Prostate gland (tissue), 2 donors: Measurements from ENCODE around the gene PDE8A. TPM values are rescaled to one million over a fixed set of nuclear protein-coding genes. Genes with fewer than 3 reads are reported as not detected.

Experiments
- DNase-seq: peaks from one replicate; pipeline ENCODE4 v3.0.0-alpha.2; 2019; ENCODE audit warnings: low spot score
- H3K27ac ChIP-seq, 2 donors: fragments of 200-600 bp; sonication (generic); 2 replicates each; pipeline ENCODE4 v1.5.1; 2017 to 2019
- H3K27me3 ChIP-seq: fragments of 200-600 bp; sonication (generic); replicated peaks from 2 replicates; pipeline ENCODE4 v1.5.1; 2019; ENCODE audit not compliant: insufficient read depth
- H3K36me3 ChIP-seq, 2 donors: fragments of 200-600 bp; sonication (generic); 1 replicate in 1 of 2; 2 replicates in 1 of 2; pipeline versions ENCODE4 v1.5.1 to v1.8.1; 2017 to 2019
- H3K4me1 ChIP-seq: fragments of 200-600 bp; sonication (generic); replicated peaks from 2 replicates; pipeline ENCODE4 v1.5.1; 2019
- H3K4me3 ChIP-seq, 2 donors: fragments of 200-600 bp; sonication (generic); 2 replicates each; pipeline ENCODE4 v1.5.1; 2017 to 2019
- H3K9me3 ChIP-seq: fragments of 200-600 bp; sonication (generic); 2 replicates; pipeline ENCODE4 v1.5.1; 2017
- CTCF ChIP-seq, 4 experiments: fragments of 200-600 bp in 2 of 4; fragments of 450-650 bp in 2 of 4; sonication (generic) in 2 of 4; IDR thresholded peaks; 1 replicate in 3 of 4; 2 replicates in 1 of 4; pipeline ENCODE4 v1.5.1; 2016 to 2019; ENCODE audit warnings: antibody characterized with exemption in 4 of 4, mild to moderate bottlenecking in 2 of 4, moderate library complexity in 2 of 4
- POLR2A ChIP-seq: fragments of 450-650 bp; IDR thresholded peaks from one replicate; pipeline ENCODE4 v1.6.1; 2016; ENCODE audit warnings: antibody characterized with exemption, mild to moderate bottlenecking
- POLR2AphosphoS5 ChIP-seq: sonication (generic); formaldehyde crosslinking; IDR thresholded peaks from one replicate; pipeline ENCODE4 v1.6.1; 2017; ENCODE audit warnings: antibody characterized with exemption
- WGBS: methylation state at CpG from one replicate; pipeline ENCODE4 v1.1.5; 2018; 5-methylcytosine and 5-hydroxymethylcytosine counted together
- intact Hi-C: fragments of 100-400 bp; cut with DNase I; formaldehyde crosslinking; loops from one replicate; pipeline ENCODE4 v1.14.2; 2022
- total RNA-seq, 2 donors: library from RNA; depleted of rRNA; stranded (reverse); fragments of >200 nt; gene quantifications; one replicate each; pipeline ENCODE4 v1.1.0, GENCODE V29; 2016

Gene PDE8A
- total RNA-seq, 2 donors from 2014 or later: 28.3 to 52.7 TPM

- DNase-seq: no peak
- Histone ChIP-seq H3K27ac (no peak overlapping the region), H3K27me3 (no peaks in the 10 kb centered on the region), H3K4me1 (no peaks in the 10 kb centered on the region), H3K4me3 (no peak overlapping the region), H3K36me3 (no peaks in the 10 kb centered on the region), H3K9me3 (no peaks in the 10 kb centered on the region)
- no peak for TF ChIP-seq POLR2A
- TF ChIP-seq POLR2AphosphoS5: no peak
- TF ChIP-seq CTCF (IDR thresholded peaks at IDR 0.05): no peak
- intact Hi-C loops: no loop called here
- 86% methylated on average over 13 of the region's 13 CpGs for WGBS
Measured at GRCh38 chr15:84960391-84961113, 21.1 kb upstream of the PDE8A start.

GRCh38 chr15:84961114-84961452 is 20.6 kb upstream of the PDE8A start:
- Histone ChIP-seq H3K27ac (no peak overlapping the region), H3K9me3 (no peaks in the 10 kb centered on the region), H3K4me1 (no peaks in the 10 kb centered on the region), H3K27me3 (no peaks in the 10 kb centered on the region), H3K36me3 (no peaks in the 10 kb centered on the region), H3K4me3 (no peak overlapping the region)
- WGBS: 92% methylated on average over 3 of the region's 3 CpGs
- no peak for DNase-seq
- intact Hi-C loops: no loop called here
- TF ChIP-seq CTCF (IDR thresholded peaks at IDR 0.05): no peak
- no peak for TF ChIP-seq POLR2AphosphoS5

GRCh38 chr15:84961707-84962106 is 19.9 kb upstream of the PDE8A start:
- WGBS: 67% methylated on average over 3 of the region's 3 CpGs
- H3K36me3 ChIP-seq: no peaks in the 10 kb centered on the region

GRCh38 chr15:84962955-84963354 is 18.7 kb upstream of the PDE8A start:
- WGBS: 41% methylated on average over 3 of the region's 3 CpGs
- Histone ChIP-seq H3K27ac (no peak overlapping the region), H3K27me3 (no peaks in the 10 kb centered on the region), H3K9me3 (no peaks in the 10 kb centered on the region), H3K36me3 (no peaks in the 10 kb centered on the region), H3K4me3 (no peak overlapping the region), H3K4me1 (no peaks in the 10 kb centered on the region)
- TF ChIP-seq CTCF (IDR thresholded peaks at IDR 0.05) (no peak), POLR2AphosphoS5 (no peak), POLR2A (no peak)
- intact Hi-C loops: no loop called here
- no peak for DNase-seq

More at GRCh38 chr15:84961707-84962106, 19.9 kb upstream of the PDE8A start:
- H3K27ac ChIP-seq: no peak overlapping the region
- H3K4me3 ChIP-seq: no peak overlapping the region
- TF ChIP-seq POLR2AphosphoS5 (no peak), POLR2A (no peak), CTCF (IDR thresholded peaks at IDR 0.05) (no peak)
- no peak for DNase-seq
- no peaks in the 10 kb centered on the region for H3K4me1 ChIP-seq
- no peaks in the 10 kb centered on the region for H3K9me3 ChIP-seq
- intact Hi-C loops: no loop called here
- no peaks in the 10 kb centered on the region for H3K27me3 ChIP-seq

GRCh38 chr15:84967380-84967779 is 14.3 kb upstream of the PDE8A start:
- Histone ChIP-seq H3K4me3 (no peak overlapping the region), H3K27ac (no peak overlapping the region), H3K9me3 (no peaks in the 10 kb centered on the region), H3K36me3 (no peaks in the 10 kb centered on the region), H3K27me3 (no peaks in the 10 kb centered on the region), H3K4me1 (no peaks in the 10 kb centered on the region)
- intact Hi-C loops: no loop called here
- 62% methylated on average over 3 of the region's 3 CpGs for WGBS
- TF ChIP-seq POLR2AphosphoS5: no peak
- no peak for TF ChIP-seq POLR2A
- no peak for TF ChIP-seq CTCF (IDR thresholded peaks at IDR 0.05)
- no peak for DNase-seq
